ENCODE data around the gene CCT6A.
"Not testable (repeated sequence)": the region's sequence is repeated elsewhere in the genome, so short reads cannot be mapped to it uniquely, and the experiment has no call there.

The CCT6A gene

DNA sequence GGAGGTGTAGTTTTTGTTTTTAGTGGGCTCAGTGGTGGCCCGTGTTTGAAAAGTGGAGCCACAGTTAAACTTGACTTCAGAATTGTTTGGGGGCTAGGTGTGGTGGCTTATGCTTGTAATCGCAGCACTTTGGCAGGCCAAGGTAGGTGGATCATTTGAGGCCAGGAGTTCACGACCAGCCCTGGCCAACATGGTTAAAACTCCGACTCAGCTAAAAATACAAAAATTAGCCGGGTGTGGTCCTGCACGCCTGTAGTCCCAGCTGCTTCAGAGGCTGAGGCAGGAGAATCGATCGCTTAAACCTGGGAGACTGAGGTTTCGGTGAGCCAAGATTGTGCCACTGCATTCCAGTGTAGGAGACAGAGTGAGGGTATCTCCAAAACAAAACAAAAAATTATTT lies 1.8 kb downstream of the CCT6A start:
- DNase-seq (ENCODE audit: low read depth): no peak

DNA sequence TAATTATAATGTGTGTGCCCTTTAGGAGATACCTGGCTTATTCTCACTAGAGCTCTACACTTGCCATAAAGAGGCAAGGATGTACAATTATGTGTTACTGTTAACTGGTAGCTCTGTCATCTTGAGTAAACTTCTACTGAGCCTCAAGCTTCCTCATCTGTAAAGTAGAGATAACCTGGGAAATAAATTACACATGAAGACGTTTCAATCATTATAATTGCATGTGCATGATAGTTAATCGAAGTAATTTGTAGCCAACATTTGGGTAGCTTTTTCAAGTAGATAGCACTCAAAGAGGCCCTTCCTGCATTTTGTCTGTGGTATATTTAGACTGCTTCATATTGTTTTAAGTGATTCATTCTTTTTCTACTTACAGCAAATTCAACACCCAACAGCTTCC lies 2.4 kb downstream of the CCT6A start:
- no peak for DNase-seq (ENCODE audit: low read depth)

DNA sequence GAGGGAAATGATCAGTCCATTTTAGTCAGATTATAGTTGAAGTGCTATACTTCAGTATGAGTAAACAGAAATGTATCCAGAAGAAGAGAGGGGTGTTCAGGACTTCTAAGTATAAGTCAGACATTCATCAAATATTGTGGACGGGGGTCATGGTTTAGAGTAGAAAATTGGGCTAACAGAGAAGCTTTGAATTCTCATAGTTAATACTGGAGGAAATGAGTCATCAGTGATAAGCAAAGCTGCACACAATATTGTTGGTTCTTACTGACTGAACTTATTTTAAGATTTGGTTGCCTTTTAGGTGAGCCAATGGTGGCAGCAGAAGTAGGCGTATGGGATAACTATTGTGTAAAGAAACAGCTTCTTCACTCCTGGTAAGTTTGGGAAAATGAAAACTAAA lies 10.8 kb downstream of the CCT6A start:
- DNase-seq (ENCODE audit: low read depth): no peak

DNA sequence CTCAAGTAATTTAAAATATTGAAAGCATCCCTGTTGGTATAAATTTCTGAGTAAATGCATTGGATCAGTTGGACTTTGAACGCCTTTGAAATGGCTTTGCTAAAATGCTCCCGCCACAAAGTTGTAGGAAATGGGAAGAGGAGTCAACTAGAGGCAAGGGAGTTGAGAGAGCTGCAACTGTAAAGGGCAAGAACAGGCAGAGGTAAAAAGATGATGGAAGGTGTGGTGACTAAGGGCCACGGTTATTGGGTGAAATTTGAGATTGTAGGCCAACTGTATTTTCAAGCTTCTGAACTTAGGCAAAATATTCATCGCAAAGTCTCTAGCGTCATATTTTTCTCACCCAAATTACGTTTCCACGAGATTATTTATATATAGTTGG lies 11.9 kb downstream of the CCT6A start:
- no peak for DNase-seq (ENCODE audit: low read depth)

DNA sequence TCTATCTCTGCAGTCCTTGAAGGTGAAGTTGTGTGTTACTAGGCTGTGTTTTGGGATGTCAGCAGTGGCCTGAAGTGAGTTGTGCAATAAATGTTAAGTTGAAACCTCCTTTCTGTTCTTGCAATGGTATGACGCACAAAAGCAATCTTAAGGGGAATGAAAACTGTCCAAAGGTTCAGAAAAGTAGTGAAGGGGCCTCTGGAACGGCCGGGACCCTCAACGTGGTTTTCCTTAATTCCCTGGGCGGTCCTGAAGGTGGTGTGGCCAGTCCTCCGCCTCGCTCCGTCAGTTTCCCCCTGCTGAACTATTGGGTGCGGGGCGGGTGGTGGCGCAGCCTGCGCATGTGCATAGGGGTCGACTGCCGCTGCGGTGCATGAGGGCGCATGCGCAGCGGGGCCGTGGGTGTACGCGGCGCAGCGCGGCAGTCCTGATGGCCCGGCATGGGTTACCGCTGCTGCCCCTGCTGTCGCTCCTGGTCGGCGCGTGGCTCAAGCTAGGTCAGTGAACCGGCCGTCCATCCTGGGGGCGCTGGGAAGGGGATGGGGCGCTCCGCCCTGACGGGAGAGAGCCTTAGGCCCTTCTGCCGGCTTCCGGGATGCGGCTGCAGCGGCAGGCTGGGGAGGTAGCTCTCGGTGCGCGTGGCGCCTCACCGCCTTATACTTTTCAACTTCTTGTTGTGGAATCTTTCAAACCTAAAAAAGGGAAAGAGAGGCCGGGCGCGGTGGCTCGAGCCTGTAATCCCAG lies 12.5 kb downstream of the CCT6A start, which contains the start of gene SUMF2:
Gene SUMF2 (plus strand): TSS at position 405 of the 744 bp plus-strand sequence. CDS start 26 bp downstream, at position 431.
- DNase-seq (ENCODE audit: low read depth): peak; percentile 85

DNA sequence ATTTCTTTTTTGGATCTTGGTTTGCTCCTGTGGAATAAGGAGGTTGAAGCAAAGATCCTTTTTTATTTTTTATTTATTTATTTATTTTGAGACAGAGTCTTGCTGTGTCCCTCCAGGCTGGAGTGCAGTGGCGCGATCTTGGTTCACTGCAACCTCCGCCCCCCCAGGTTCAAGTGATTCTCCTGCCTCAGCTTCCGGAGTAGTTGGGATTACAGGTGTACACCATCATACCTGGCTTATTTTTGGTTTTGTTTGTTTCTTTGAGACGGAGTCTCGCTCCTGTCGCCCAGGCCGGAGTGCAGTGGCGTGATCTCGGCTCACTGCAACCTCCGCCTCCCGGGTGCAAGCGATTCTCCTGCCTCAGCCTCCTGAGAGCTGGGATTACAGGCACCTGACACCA lies 14.8 kb downstream of the CCT6A start:
- not testable (repeated sequence) for DNase-seq (ENCODE audit: low read depth)

DNA sequence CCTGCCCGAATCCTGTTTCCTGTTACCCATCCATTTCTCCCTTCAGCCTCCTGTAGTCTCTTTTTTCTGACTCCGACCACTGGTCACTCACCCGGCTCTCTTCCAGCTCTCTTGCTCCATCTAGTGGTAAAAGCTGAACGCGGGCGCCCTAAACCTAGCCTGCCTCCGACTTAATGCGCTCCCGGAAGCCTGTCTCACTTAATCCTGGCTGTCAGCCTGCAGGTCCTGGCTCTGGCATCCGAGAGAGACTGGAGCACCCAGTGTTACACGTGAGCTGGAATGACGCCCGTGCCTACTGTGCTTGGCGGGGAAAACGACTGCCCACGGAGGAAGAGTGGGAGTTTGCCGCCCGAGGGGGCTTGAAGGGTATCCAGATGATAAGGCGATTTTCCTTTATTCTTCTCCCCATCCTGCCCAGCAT lies 22.8 kb downstream of the CCT6A start:
- peak; percentile 27 for DNase-seq (ENCODE audit: low read depth)

DNA sequence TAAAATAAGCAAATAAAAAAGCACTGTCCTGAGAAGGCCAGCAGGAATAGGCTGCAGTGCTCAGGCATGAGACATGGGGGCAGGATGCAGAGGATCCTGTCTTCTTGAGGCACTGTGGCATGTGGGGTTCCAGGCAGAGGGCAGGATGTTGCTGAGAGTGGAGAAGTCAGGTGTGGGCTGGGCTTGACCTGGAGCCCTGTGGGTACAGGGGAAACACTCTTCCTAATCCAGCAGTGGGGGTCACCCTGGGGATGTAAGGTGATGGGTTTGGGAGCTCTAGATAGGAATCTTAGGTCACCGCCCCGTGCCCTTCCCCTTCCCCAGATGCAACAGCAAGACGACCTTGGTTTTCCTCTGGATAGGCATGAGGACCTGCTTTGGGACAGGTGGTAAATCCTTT lies 26.1 kb downstream of the CCT6A start:
- no peak for DNase-seq (ENCODE audit: low read depth)

DNA sequence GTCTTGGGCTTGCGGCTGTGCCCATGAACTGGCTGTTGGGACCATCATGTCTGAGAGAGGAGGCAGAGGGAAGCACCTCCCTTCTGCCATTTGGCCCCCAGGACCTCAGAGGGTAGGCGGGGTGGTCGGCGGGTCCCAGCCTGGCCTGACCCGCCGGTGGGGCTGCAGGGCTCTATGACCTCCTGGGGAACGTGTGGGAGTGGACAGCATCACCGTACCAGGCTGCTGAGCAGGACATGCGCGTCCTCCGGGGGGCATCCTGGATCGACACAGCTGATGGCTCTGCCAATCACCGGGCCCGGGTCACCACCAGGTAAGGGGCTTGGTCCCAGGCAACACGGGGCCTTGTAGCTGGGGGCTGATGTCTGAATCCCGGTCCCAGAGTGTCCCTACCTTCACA lies 26.6 kb downstream of the CCT6A start:
- no peak for DNase-seq (ENCODE audit: low read depth)

DNA sequence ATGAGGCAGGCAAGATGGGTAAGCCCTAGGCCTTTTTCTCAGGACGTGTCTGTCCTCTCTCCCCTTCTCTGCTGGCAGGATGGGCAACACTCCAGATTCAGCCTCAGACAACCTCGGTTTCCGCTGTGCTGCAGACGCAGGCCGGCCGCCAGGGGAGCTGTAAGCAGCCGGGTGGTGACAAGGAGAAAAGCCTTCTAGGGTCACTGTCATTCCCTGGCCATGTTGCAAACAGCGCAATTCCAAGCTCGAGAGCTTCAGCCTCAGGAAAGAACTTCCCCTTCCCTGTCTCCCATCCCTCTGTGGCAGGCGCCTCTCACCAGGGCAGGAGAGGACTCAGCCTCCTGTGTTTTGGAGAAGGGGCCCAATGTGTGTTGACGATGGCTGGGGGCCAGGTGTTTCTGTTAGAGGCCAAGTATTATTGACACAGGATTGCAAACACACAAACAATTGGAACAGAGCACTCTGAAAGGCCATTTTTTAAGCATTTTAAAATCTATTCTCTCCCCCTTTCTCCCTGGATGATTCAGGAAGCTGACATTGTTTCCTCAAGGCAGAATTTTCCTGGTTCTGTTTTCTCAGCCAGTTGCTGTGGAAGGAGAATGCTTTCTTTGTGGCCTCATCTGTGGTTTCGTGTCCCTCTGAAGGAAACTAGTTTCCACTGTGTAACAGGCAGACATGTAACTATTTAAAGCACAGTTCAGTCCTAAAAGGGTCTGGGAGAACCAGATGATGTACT lies 28.1 kb downstream of the CCT6A start:
- DNase-seq (ENCODE audit: low read depth): no peak

DNA sequence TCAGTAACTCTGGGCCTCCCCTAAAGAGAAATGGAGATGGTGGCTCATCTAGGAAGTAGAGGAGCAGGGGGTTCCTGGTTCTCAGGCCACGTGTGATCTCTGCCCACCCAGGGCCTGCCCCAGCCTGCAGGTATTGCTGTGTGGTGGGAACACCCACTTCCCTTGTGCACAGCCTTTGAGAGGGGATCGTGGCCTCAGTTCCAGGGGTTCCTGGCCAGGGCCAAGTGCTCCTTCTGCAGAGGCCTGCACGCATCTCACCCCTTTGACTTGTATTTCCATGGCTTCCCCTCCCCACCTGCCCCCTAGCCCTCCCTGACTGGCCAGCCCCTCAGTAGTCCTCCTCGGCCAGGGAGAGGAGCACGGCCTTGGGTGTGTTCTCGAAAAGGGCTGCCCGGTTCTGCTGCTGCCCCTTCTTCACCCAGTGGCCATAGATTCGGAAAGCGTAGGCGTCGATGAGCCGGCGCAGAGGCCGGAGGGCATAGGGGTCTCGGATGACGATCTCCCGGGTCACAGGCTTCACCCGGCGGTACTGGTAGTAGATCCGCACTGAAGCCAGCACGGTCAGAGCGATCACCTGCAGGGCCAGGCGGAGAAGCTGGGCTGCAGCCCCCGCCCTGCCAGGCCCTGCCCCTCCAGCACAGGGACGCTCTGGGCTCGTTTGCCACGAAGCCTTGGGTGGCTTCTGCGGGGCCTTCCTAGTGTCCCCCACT lies 29.3 kb downstream of the CCT6A start:
- not testable (repeated sequence) for DNase-seq (ENCODE audit: low read depth)

DNA sequence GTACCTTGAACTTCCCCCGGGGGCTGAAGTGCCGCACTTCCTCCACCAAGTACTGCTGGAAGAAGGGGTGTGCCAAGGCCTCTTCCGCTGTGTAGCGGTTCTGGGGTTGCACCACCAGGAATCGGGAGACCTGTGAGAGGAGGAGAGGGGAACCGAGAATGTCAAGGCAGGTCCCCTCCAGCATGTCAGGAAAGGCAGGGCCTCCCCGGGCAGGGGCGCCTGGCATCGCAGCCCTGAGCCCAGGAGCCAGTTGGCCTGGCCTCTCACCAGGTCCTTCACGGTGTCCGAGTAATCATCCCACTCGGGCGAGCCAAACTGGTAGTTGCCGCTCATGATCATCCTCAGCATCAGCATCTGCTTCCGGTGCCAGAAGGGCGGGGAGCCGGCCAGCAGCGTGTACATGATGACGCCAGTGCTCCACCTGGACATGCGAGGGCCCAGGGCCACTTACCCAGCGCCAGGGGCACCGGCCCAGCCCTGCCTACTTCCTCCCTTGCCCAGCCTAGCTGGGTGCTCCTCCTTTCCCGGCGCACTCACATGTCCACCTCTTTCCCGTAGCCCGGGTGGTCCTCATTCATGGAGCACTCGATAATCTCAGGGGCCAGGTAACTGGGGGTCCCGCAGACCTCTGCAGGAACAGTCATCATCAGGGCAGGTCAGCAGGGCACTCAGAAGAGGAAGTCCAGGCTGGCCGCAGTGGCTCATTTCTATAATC lies 30.2 kb downstream of the CCT6A start:
- no peak for DNase-seq (ENCODE audit: low read depth)

DNA sequence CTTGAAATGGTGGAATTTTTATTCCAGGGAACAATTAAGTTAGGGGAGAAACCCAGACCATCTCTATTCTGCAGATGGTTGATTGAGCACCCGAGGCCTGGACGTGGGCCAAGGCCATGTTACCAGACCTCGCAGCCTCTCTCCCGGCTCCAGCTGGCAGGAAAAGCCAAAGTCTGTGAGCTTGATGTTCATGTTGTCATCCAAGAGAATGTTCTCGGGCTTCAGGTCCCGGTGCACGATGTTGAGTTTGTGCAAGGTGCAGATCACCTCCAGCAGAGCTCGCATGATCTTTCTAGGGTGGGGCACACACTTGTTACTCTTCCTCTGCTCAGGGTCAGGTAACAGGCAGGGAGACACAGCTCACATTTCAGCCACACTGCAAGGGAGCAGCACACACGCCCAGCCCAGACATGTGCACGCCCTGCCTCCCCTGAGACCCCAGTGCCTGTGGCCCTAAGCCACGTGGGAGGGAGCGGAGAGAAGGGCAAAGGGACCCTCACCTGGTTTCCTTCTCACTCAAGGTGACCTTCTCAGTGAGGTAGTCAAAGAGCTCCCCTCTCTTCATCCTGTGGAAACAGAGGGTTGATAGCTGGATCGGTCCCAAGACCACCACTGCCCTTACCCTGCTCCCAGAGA lies 31.7 kb downstream of the CCT6A start:
- no peak for DNase-seq (ENCODE audit: low read depth)

DNA sequence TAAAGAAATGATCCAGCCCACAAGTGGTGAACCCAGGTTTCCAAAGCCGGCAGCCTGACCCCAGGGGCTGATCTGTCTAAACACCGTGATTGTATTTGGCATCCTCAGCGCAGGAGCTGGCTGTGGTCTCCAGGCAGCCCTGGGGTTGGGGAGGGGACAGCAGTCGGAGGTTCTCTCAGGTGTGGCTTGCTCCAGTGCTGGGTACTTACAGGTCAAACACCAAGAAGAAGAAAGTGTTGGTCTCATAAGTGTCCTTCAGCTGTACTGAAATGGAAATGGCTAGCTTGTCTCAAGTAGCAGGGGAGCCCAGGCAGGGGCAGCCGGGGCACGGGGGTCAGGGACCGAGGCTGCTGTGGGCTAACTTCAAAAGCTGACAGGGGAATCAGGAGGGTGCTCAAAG lies 35.2 kb downstream of the CCT6A start:
- no peak for DNase-seq (ENCODE audit: low read depth)

DNA sequence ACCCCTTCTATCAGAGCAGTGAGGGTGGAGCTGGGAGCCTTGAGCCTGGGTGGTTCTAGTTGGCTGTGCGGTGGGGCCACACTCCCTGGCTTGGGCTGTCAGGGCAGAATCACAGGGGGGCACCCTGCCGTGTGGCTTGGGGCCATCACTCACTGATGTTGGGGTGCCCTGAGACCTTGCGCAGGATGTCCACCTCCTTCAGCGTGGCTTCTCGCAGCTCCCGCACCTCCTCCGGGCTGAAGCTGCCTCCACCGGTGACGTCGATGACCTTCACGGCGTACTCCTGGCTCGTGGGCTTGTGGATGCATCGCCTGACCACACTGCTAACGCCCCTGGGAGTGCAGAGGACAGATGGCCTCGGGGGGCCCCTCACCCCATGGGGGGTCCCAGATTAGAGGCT lies 35.9 kb downstream of the CCT6A start:
- no peak for DNase-seq (ENCODE audit: low read depth)

DNA sequence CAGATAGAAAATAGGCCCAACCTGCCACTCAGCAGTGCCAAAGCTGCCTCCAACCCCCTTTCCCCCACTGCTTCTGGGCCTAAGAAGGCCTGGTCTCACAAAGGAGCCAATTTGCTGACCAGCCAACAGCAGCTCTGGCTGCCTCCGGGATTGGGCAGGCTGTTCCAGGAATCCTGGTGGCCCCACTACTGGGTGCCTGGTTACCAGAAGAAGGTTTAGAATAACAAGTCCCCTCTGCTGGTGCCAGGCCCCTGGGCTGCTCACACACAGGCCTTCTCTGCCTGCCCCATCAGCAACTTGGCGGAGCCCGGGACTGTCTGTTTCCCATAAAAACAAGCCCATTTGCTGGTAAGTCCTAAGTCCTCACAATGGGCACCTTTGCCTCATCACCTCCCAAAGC lies 40.0 kb downstream of the CCT6A start:
- DNase-seq (ENCODE audit: low read depth): no peak

DNA sequence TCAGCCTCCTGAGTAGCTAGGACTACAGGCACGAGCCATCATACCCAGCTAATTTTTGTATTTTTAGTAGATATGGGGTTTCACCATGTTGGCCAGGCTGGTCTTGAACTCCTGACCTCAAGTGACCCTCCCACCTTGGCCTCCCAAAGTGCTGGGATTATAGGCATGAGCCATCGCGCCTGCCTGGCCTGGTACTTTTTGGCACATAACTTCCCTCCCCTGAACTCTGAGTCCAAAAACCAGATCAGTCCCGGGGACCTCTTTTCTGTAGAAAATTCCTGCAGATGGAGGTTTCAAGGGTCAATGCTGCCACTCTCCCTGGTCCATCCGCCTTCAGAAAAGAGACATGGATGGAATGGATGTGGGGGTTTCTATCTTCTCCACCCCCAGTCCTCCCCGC lies 40.8 kb downstream of the CCT6A start:
- DNase-seq (ENCODE audit: low read depth): not testable (repeated sequence)

DNA sequence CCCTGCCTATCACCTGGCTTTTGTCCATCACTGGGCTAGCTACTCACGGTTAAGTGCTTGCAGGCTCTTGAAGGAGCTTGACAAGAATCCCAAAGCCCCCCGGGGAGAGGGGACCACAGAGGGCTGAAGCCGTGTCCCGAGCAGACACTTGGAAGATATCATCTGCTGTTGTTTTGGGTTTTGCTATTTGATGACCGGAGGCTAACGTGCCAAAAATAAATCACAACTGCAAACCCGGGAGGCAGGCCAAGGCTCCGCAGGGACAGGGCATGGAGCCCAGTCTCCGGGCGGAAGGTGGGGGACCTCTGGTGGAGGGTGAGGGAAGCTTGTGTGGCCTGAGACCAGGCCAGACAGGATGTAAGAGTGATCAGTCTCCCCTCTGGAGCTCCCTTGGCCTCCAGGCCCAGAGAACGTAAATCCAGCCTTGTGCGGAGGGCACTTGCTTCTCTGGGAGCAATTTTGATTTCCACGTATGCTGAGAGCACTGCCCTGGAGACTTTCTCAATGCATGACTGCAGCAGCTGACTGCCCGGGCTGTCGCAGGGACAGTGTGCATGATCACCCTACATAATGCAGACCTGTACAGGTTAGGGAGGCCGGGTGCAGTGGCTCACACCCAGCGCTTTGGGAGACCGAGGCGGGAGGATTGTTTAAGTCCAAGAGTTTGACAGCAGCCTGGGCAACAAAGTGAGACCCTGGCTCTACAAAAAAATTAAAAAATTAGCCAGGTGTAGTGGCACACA lies 41.4 kb downstream of the CCT6A start, which contains the start of gene PHKG1:
Gene PHKG1 (minus strand): TSS at position 164 of the 743 bp plus-strand sequence. CDS start 4,011 bp downstream, outside the sequence.
- no peak for DNase-seq (ENCODE audit: low read depth)

DNA sequence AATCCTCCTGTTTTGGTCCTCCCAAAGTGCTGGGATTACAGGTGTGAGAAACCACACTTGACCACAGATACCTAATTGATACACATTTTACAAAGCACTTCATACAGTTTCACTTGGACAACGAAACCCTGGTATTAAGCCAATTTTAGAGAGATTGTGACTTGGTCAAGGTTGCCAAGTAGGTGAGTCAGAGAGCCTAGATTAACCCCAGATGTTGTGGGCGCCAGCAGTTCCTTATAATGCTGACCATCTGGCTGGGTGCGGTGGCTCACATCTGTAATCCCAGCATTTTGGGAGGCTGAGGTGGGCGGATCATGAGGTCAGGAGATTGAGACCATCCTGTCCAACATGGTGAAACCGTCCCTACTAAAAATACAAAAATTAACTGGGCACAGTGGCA lies 46.1 kb downstream of the CCT6A start:
- DNase-seq (ENCODE audit: low read depth): no peak

DNA sequence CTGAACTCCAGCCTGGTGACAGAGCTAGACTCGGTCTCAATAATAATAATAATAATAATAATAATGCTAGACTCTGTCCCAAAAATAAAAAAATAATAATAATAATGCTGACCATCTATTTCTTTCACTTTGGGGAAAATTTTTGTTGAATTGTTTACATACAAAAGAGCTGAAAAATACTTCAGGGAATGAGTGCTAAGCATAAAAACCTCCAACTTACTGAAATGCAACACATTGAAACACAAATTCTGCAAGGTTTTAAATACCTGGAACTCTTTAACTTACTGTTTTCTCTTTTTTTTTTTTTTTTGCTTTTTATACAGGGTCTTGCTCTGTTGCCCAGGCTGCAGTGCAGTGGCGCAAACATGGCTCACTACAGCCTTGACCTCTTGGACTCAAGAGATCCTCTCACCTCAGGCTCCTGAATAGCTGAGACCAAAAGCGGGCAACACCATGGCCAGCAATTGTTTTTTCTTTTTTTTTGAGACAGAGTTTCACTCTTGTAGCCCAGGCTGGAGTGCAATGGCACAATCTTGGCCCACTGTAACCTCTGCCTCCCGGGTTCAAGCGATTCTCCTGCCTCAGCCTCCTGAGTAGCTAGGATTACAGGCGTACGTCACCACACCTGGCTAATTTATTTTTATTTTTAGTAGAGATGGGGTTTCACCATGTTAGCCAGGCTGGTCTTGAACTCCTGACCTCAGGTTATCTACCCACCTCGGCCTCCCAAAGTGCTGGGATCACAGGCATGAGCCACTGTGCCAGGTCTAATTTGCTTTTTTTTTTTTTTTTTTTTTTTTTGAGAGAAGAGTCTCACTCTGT lies 46.8 kb downstream of the CCT6A start:
- not testable (repeated sequence) for DNase-seq (ENCODE audit: low read depth)
